IPS-18a (cell line): Measurements from ENCODE around the gene SLC4A11.
A peak's percentile ranks its signal among the peaks of the same experiment; 100 is the strongest.

Experiments
- H3K27ac ChIP-seq: one replicate; pipeline ENCODE4 v1.5.1; 2013; ENCODE audit warnings: low read length
- H3K27me3 ChIP-seq: one replicate; pipeline ENCODE4 v1.6.1; 2013; ENCODE audit warnings: mild to moderate bottlenecking, low read length; ENCODE audit not compliant: control insufficient read depth, insufficient read depth
- H3K36me3 ChIP-seq: one replicate; pipeline ENCODE4 v1.6.1; 2013; ENCODE audit warnings: low read depth, low read length; ENCODE audit not compliant: control insufficient read depth
- H3K4me1 ChIP-seq: one replicate; pipeline ENCODE4 v1.6.1; 2013; ENCODE audit warnings: low read depth, low read length; ENCODE audit not compliant: control insufficient read depth
- H3K4me3 ChIP-seq: one replicate; pipeline ENCODE4 v1.5.1; 2013; ENCODE audit warnings: low read length
- H3K9ac ChIP-seq: one replicate; pipeline ENCODE4 v1.6.1; 2013; ENCODE audit warnings: mild to moderate bottlenecking, low read length, moderate library complexity
- H3K9me3 ChIP-seq: one replicate; pipeline ENCODE4 v1.6.1; 2013; ENCODE audit warnings: low read depth, low read length; ENCODE audit not compliant: control insufficient read depth

SLC4A11 gene

DNA sequence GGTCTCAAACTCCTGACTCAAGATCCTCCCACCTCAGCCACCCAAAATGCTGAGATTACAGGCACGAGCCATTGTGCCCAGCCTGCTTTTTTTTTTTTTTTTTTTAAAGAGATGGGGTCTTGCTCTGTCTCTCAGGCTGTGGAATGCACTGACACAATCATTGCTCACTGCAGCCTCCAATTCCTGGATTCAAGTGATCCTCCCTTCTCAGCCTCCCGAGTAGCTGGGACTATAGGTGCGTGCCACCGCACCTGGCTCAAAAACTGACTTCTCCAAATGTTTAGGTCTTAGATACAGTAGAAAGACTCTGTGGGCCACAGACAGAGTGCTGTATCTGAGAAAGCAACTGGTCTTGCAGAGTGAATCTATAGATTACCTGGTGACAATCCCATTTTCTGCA lies 31.1 kb upstream of the SLC4A11 start:
- Histone ChIP-seq H3K4me3 (no peak overlapping the region), H3K4me1 (no peaks in the 10 kb centered on the region), H3K36me3 (no peaks in the 10 kb centered on the region), H3K9me3 (no peaks in the 10 kb centered on the region), H3K9ac (no peak overlapping the region), H3K27me3 (no peaks in the 10 kb centered on the region), H3K27ac (no peak overlapping the region)

DNA sequence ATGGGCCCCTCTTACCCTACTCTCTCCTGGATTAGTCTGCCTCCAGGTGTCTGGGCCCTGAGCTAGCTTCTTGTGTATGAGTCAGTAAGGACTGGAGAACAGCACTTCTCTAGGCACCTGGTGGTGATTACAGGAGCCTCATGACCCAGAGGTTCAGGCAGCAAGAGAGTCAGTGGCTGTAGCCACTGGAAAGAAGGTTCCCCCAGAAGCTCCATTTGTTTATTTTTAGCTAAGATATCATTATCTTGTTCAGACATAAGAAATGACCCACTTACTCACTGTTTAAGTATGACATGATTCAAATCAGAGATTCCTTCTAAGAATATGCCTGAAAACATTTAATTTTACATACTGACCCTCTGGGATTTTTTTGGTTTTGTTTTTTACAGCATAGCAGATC lies 23.6 kb upstream of the SLC4A11 start:
- H3K9me3 ChIP-seq, result no peaks in the 10 kb centered on the region
- no peak overlapping the region for H3K27ac ChIP-seq
- H3K27me3 ChIP-seq, result no peaks in the 10 kb centered on the region
- no peak overlapping the region for H3K9ac ChIP-seq
- no peak overlapping the region for H3K4me3 ChIP-seq
- no peaks in the 10 kb centered on the region for H3K36me3 ChIP-seq
- H3K4me1 ChIP-seq, result no peaks in the 10 kb centered on the region

DNA sequence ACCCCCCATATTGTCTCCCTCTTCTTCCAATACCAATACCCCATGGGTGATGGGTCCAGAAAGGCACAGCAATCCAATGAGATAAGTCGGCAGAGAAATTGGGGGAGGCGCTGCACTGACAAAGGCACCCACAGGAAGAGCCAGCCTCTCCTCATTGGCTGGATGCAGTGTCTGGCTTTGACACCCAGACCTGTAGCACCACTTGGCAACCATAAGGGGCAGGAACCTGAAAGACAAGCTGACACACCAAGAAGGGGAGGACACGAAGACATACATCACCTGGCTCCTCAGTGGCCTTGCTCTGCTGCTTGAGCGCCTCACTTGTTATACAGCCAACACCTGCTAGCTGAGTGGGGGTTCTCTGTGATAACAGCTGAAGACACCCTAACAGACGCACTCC lies 19.4 kb upstream of the SLC4A11 start:
- no peaks in the 10 kb centered on the region for H3K36me3 ChIP-seq
- H3K27me3 ChIP-seq, result no peaks in the 10 kb centered on the region
- H3K4me3 ChIP-seq, result no peak overlapping the region
- no peaks in the 10 kb centered on the region for H3K4me1 ChIP-seq
- no peak overlapping the region for H3K9ac ChIP-seq
- no peak overlapping the region for H3K27ac ChIP-seq
- H3K9me3 ChIP-seq, result no peaks in the 10 kb centered on the region

DNA sequence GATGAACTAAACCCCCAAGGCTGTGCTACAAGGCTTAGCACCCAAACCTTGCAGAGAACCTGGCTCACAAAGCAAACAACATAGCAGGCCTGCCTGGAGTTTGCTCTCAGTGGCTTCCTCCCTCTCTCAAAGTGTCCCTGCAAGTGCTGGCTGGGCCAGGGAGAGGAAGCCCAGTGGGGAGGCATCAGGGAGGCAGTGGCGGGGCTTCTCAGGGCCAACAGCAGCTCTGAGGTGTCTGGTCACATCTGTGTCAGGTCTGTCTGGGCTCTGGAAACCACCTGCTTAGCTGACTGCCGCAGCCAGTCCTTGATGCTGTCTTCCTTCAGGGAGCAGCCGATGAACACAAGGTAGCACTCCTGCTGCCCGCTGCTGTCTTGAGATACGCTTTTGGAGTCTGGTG lies 16.7 kb upstream of the SLC4A11 start:
- H3K27me3 ChIP-seq, result no peaks in the 10 kb centered on the region
- no peak overlapping the region for H3K27ac ChIP-seq
- no peaks in the 10 kb centered on the region for H3K36me3 ChIP-seq
- H3K4me3 ChIP-seq, result no peak overlapping the region
- H3K9ac ChIP-seq, result no peak overlapping the region
- H3K4me1 ChIP-seq, result no peaks in the 10 kb centered on the region
- H3K9me3 ChIP-seq, result no peaks in the 10 kb centered on the region

GRCh38 chr20:3251806-3252205 lies 12.8 kb upstream of the SLC4A11 start:
- peaks cover 30% of the 10 kb centered on the region for H3K27me3 ChIP-seq
- H3K9me3 ChIP-seq, result no peaks in the 10 kb centered on the region
- no peaks in the 10 kb centered on the region for H3K36me3 ChIP-seq
- no peak overlapping the region for H3K4me3 ChIP-seq
- peaks cover 8% of the 10 kb centered on the region for H3K4me1 ChIP-seq
- H3K9ac ChIP-seq, result no peak overlapping the region
- H3K27ac ChIP-seq, result no peak overlapping the region

- peaks cover 30% of the 10 kb centered on the region for H3K27me3 ChIP-seq
These were observed 11.1 kb upstream of the SLC4A11 start for GRCh38 chr20:3250091-3250504.

DNA sequence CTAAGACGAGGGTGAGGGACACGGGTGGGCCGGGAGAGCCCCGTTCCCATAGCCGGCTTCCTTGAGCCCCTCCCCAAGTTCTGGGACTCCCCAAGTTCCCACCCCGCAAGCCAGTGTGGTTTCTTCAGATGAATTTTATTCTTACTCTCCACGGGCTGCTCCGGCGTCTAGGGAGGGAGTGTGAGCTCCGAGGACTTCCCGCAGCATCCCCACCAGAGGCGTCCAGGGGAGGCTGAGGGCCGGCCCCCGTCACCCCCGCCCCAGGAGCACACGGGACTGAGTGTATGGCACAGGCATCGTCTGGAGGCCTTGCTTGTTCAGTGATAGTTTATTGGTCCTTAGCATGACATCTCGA lies 10.0 kb upstream of the SLC4A11 start:
- peaks cover 8% of the 10 kb centered on the region for H3K4me1 ChIP-seq
- H3K4me3 ChIP-seq, result peak overlapping the region; percentile 59
- no peaks in the 10 kb centered on the region for H3K36me3 ChIP-seq
- no peaks in the 10 kb centered on the region for H3K9me3 ChIP-seq
- H3K9ac ChIP-seq, result no peak overlapping the region
- no peak overlapping the region for H3K27ac ChIP-seq
- peaks cover 30% of the 10 kb centered on the region for H3K27me3 ChIP-seq

More at GRCh38 chr20:3250091-3250504, 11.1 kb upstream of the SLC4A11 start:
- Histone ChIP-seq H3K36me3 (no peaks in the 10 kb centered on the region), H3K4me3 (no peak overlapping the region), H3K4me1 (peaks cover 8% of the 10 kb centered on the region), H3K9ac (no peak overlapping the region), H3K27ac (no peak overlapping the region), H3K9me3 (no peaks in the 10 kb centered on the region)

- Histone ChIP-seq H3K27ac (no peak overlapping the region), H3K4me1 (peaks cover 8% of the 10 kb centered on the region), H3K9me3 (no peaks in the 10 kb centered on the region), H3K36me3 (no peaks in the 10 kb centered on the region), H3K4me3 (peak overlapping the region; percentile 59), H3K27me3 (peaks cover 30% of the 10 kb centered on the region), H3K9ac (no peak overlapping the region)
These were observed 9.4 kb upstream of the SLC4A11 start for GRCh38 chr20:3248167-3248992.

DNA sequence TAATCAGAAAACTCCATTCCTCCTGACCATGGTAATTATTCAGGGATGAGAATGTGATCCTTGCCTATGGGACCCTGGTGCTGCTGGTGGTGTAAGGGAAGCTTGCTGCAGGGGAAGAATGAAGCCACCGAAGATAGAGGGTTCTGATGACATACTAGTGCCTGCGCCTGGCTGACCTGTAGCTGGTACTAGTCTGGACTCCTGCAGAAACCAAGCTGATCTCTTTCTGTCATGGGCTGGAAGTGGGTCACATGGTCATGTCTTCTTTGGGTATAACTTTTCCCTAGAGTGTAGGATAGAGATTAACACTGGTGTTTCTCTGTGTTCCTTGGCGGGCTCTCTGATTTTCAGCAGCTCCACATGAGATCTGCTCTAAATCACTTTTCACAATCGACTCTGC lies 8.6 kb upstream of the SLC4A11 start:
- H3K9me3 ChIP-seq, result no peaks in the 10 kb centered on the region
- no peaks in the 10 kb centered on the region for H3K36me3 ChIP-seq
- H3K9ac ChIP-seq, result no peak overlapping the region
- peaks cover 8% of the 10 kb centered on the region for H3K4me1 ChIP-seq
- no peak overlapping the region for H3K27ac ChIP-seq
- H3K27me3 ChIP-seq, result peaks cover 30% of the 10 kb centered on the region
- no peak overlapping the region for H3K4me3 ChIP-seq

- Histone ChIP-seq H3K27ac (no peak overlapping the region), H3K27me3 (peaks cover 37% of the 10 kb centered on the region), H3K36me3 (no peaks in the 10 kb centered on the region), H3K9ac (no peak overlapping the region), H3K4me3 (no peak overlapping the region), H3K4me1 (peaks cover 8% of the 10 kb centered on the region), H3K9me3 (no peaks in the 10 kb centered on the region)
These were observed 7.7 kb upstream of the SLC4A11 start for GRCh38 chr20:3246682-3247081.

DNA sequence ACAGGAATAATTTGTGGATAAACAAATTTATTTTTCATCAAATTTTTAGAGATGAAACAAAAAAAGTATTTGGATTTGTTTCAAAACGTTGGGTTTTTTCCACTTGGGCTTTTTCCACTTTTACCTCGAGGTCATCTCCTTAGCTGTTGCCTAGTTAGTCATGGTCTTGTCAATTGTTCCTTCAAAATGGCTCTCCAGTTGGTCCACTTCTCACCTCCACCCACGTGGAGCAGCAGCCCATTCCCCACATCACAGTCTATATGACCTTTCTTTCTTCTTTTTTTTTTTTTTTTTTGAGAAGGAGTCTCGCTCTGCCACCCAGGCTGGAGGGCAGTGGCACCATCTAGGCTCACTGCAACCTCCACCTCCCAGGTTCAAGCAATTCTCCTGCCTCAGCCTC lies 6.7 kb upstream of the SLC4A11 start:
- H3K36me3 ChIP-seq, result no peaks in the 10 kb centered on the region
- no peak overlapping the region for H3K27ac ChIP-seq
- peaks cover 8% of the 10 kb centered on the region for H3K4me1 ChIP-seq
- no peak overlapping the region for H3K9ac ChIP-seq
- no peaks in the 10 kb centered on the region for H3K9me3 ChIP-seq
- peaks cover 46% of the 10 kb centered on the region for H3K27me3 ChIP-seq
- H3K4me3 ChIP-seq, result no peak overlapping the region

DNA sequence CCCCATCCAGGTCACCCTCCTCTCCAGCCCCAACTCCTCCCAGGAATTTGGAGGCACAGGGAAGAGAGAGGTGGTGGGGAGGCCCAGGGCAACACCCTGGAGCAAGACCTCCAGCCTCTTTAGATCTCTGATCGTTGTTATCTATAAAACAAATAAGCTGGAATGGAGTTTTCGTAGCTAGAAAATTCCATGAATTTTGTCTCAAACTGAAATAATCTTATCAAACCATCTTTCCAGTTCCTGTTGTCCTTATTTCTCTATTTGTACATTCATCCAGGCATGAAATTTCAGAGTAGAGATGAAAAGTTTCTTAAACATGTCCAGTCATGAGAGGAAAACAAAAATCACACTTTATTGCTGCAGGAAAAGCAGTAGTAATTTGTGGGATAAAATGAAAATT lies 6.2 kb upstream of the SLC4A11 start:
- Histone ChIP-seq H3K27ac (no peak overlapping the region), H3K4me1 (peaks cover 8% of the 10 kb centered on the region), H3K27me3 (peaks cover 52% of the 10 kb centered on the region), H3K9me3 (no peaks in the 10 kb centered on the region), H3K36me3 (no peaks in the 10 kb centered on the region), H3K4me3 (no peak overlapping the region), H3K9ac (no peak overlapping the region)
